Mucosa of gallbladder (tissue), 1 donor: Measurements from ENCODE around the gene MAP3K21. TPM values are rescaled to one million over a fixed set of nuclear protein-coding genes. Genes with fewer than 3 reads are reported as not detected.

ENCODE experiments used
- DNase-seq: peaks from one replicate; pipeline ENCODE4 v3.0.0-alpha.2; 2020; ENCODE audit warnings: low spot score
- total RNA-seq: library from RNA; stranded (reverse); gene quantifications from one replicate; pipeline ENCODE4 v1.2.1, GENCODE V29; 2021
- donor health status: DM: no; HTN: no; CAD: no.

Gene MAP3K21
- 11.9 TPM for total RNA-seq

GRCh38 chr1:233327651-233328141 lies at the start of gene MAP3K21:
TSS of gene MAP3K21 (plus strand) at chr1:233327724. CDS start at chr1:233328029, 305 bp downstream.
- no peak for DNase-seq

- no peak for DNase-seq
These were observed 48.9 kb upstream of the MAP3K21 start for GRCh38 chr1:233278631-233279030.

GRCh38 chr1:233279971-233280370 lies 47.6 kb upstream of the MAP3K21 start:
- DNase-seq, result no peak

- no peak for DNase-seq
These were observed 45.6 kb upstream of the MAP3K21 start for GRCh38 chr1:233281711-233282581.

- DNase-seq, result no peak
These were observed 45.0 kb upstream of the MAP3K21 start for GRCh38 chr1:233282582-233282886.

GRCh38 chr1:233289676-233290075 lies 37.8 kb upstream of the MAP3K21 start:
- DNase-seq, result peak; percentile 47

GRCh38 chr1:233290396-233291034 lies 37.0 kb upstream of the MAP3K21 start:
- no peak for DNase-seq

- DNase-seq, result no peak
These were observed 33.7 kb upstream of the MAP3K21 start for GRCh38 chr1:233293556-233294446.

- no peak for DNase-seq
These were observed 32.6 kb upstream of the MAP3K21 start for GRCh38 chr1:233294913-233295236.

GRCh38 chr1:233295237-233295974 lies 32.1 kb upstream of the MAP3K21 start, which contains the start of gene PCNX2:
TSS of gene PCNX2 (minus strand) at chr1:233295725. CDS start at chr1:233295478, 247 bp downstream.
- peak; percentile 60 for DNase-seq

GRCh38 chr1:233295975-233296322 lies 31.6 kb upstream of the MAP3K21 start:
- no peak for DNase-seq

- DNase-seq, result no peak
These were observed 28.1 kb upstream of the MAP3K21 start for GRCh38 chr1:233299450-233299849.

GRCh38 chr1:233300326-233300725 lies 27.2 kb upstream of the MAP3K21 start:
- no peak for DNase-seq

- no peak for DNase-seq
These were observed 22.9 kb upstream of the MAP3K21 start for GRCh38 chr1:233304489-233305102.

GRCh38 chr1:233313434-233314155 lies 13.9 kb upstream of the MAP3K21 start:
- no peak for DNase-seq

- no peak for DNase-seq
These were observed 11.7 kb upstream of the MAP3K21 start for GRCh38 chr1:233315718-233316301.

- no peak for DNase-seq
These were observed 11.1 kb upstream of the MAP3K21 start for GRCh38 chr1:233316473-233316872.

- DNase-seq, result no peak
These were observed 8.3 kb upstream of the MAP3K21 start for GRCh38 chr1:233319272-233319671.

GRCh38 chr1:233320023-233320422 lies 7.5 kb upstream of the MAP3K21 start:
- DNase-seq, result no peak

GRCh38 chr1:233323718-233324117 lies 3.8 kb upstream of the MAP3K21 start:
- DNase-seq, result no peak
